Activated CD8-positive, alpha-beta memory T cell treated with anti-CD3 and anti-CD28 coated beads for 36 hours (primary cell): ENCODE results near the gene PER1. TPM values are rescaled to one million over a fixed set of nuclear protein-coding genes. Genes with fewer than 3 reads are reported as not detected.

ENCODE experiments used
- CTCF ChIA-PET: fragments of 350-600 bp; sonication (Branson Sonifier 250); formaldehyde crosslinking; loops from one replicate; lab custom pipeline; 2021; ENCODE audit warnings: antibody characterized with exemption; lab: Charles Lee
- POLR2A ChIA-PET: fragments of 350-600 bp; sonication (Branson Sonifier 250); formaldehyde crosslinking; loops from one replicate; lab custom pipeline; 2021; ENCODE audit warnings: antibody characterized with exemption; lab: Charles Lee
- total RNA-seq, 2 experiments: library from RNA; stranded (reverse); gene quantifications; one replicate each; pipeline ENCODE4 v1.2.3, GENCODE V29; 2021

PER1 gene
- total RNA-seq, 2 experiments from 2014 or later = 43.1 to 45.4 TPM

DNA sequence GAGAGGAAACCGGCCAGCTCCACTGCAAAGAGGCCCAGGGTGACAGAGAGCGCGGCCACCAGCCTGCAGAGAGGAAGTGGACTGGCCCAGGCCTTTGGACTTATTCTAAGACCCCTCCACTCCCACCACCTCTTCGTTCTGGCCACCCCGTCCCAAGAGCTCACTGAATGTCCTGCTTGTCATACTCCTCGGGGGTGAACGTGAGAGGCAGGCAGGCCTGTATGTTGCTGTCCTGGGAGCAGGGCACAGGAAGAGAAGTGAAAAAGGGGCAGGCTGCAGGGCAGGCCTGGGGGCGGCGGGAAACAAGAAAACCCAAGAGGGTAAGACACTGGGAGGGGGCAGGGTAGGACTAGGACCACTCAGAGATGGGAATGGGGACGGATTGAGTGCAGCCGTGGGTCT lies 23.6 kb upstream of the PER1 start:
- ChIA-PET CTCF (interaction anchor here (1.0 kb wide), 1 partner anchor 57 kb away, joined by 3 read pairs; the partner anchor contains the start of gene ALOXE3), POLR2A (interaction anchor here (0.9 kb wide), 1 partner anchor 46 kb away, joined by 3 read pairs; no protein-coding TSS in a partner anchor)

DNA sequence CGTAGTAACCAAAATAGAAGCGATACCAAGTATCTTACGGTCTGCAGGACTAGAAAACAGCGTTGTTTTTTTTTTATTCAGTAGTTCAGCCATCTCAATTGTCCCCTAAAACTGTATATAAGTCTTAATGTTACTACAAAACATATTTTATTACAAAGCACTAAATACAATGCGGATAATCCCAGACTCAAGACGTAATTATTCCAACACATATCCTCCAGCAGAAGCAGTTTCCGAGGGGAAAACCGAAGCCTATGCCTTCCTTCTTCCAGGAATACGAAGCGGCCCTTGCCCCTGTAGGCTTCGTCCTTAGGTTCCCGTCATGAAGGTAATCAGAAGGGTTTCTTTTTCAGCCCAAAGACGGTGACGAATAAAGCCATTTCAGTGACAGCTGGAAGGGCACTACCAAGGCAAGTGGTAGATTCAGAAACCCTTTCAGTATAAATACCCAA lies 21.7 kb upstream of the PER1 start:
- POLR2A ChIA-PET = interaction anchor here (0.8 to 1.3 kb wide), 20 partner anchors 11 to 486 kb away, joined by 3 to 56 read pairs (median 10); partner anchors contain the start of genes BORCS6, CTC1, HES7 and PER1

DNA sequence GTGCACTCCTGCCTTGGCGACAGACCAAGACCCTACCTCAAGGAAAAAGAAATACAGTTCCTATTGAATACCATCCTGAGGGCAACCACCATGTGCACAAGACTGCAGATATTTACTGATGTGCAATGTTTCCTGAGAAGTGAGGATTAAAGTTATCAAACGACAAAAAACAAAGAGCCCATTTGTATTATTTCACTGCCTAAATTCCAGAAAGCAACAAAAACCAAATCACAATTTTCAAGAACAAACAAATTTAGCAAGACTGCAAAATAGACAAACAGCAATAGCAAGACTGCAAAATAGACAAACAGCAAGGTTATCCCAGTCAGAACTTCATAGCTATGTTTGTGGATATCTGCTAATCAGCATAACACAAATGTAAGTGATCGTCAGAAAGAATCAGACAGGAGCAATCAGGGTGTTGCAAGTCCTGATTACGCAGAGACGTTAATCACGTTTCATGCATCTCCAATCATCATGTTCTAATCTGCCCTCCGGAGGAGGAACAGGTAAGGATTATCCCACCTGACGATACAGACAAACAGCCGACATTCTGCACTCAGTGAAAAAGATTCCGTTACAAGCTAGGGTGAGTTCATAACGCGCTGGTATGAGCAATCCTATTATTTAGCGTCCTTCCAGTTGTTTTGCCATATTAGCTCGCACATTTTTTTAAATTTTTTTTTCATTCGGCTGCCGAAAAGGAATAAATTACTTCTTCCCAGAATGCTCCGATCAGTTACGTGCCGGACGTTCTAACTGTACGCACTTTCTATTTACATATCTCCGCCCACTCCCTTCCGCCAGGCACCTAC lies 21.1 kb upstream of the PER1 start:
- CTCF ChIA-PET = interaction anchor here (0.8 to 2.5 kb wide), 7 partner anchors 9 to 122 kb away, joined by 3 to 8 read pairs (median 5); partner anchors contain the start of gene SLC25A35
- POLR2A ChIA-PET = interaction anchor here (0.6 to 1.3 kb wide), 24 partner anchors 11 to 486 kb away, joined by 3 to 56 read pairs (median 9); partner anchors contain the start of genes AURKB, BORCS6, CTC1 and HES7

More for the DNA sequence above, 21.7 kb upstream of the PER1 start:
- CTCF ChIA-PET = interaction anchor here (0.8 to 2.5 kb wide), 7 partner anchors 10 to 122 kb away, joined by 3 to 8 read pairs (median 5); partner anchors contain the start of genes HES7 and SLC25A35

DNA sequence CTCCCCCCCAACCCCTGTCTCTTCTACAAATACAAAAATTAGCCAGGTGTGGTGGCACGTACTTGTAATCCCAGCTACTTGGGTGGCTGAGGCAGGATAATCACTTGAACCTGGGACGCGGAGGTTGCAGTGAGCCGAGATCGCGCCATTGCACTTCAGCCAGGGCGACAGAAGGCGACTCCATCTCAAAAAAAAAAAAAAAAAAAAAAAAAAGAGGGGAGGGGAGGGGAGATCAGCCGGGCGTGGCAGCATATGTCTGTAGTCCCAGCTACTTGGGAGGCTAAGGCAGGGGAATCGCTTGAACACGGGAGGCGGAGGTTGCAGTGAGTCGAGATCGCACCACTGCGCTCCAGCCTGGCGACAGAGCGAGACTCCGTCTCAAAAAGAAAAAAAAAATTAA lies 18.0 kb upstream of the PER1 start:
- POLR2A ChIA-PET = interaction anchor here (0.6 kb wide), 1 partner anchor 38 kb away, joined by 3 read pairs; no protein-coding TSS in a partner anchor
- CTCF ChIA-PET = interaction anchor here (1.1 kb wide), 1 partner anchor 10 kb away, joined by 3 read pairs; no protein-coding TSS in a partner anchor

DNA sequence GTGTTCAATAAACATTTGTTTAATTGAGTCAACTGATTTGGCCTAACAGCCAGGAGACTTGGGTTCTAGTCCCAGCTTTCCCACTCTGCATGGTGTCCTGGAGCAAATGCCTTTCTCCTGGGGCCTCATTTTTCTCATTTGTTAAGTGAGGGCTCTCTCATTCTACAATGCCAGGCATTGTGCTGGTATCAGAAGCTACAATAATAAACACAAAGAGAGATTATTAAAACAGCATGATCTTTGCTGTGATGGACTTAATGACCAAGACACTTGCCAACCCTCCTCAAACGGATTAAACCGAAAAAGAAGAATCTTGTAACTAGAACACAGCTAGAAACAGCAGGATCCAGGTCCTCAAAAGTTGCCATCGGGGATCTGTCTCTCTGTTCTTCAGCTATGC lies 15.3 kb upstream of the PER1 start:
- CTCF ChIA-PET = interaction anchor here (1.5 kb wide), 1 partner anchor 81 kb away, joined by 4 read pairs; the partner anchor contains the start of gene CTC1
- POLR2A ChIA-PET = interaction anchor here (0.9 kb wide), 1 partner anchor 9 kb away, joined by 3 read pairs; the partner anchor contains the start of gene TMEM107

DNA sequence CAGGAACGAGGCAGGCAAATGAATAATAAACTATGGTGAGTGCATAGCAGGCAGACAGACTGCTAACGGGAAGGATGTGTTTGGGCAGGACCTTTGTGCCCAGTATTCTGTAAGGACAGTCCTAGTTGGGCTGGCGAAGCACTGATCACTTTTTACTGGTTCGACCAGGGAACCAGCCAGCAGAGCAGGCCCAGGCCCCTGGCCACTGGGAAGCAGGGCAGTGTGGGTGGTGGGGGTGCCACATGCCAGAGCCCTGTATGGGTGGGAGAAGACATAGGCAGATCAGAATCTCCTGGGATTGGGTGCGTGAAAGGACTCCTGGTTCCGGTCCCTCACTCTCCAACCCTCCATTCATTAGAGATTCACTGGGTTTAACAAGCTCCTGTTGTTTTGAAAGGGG lies 14.5 kb upstream of the PER1 start:
- POLR2A ChIA-PET = no interaction called here
- CTCF ChIA-PET = interaction anchor here (1.5 kb wide), 1 partner anchor 81 kb away, joined by 4 read pairs; the partner anchor contains the start of gene CTC1

DNA sequence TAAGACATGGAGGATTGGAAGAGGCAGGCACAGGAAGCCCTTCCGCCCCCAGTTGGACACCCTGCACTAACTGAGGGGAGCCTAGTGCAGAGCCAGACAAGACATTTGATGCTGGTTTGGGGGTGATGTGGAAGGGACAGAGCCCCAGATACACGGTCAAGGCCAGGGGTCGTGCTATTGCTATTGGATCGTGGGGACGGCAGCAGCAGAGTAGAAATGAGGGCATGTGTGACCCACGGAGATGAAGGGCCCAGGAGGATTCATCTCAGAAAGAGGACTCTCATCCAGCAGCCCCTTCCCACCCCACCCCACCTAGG lies 12.6 kb upstream of the PER1 start:
- ChIA-PET POLR2A (interaction anchor here (0.9 to 5.0 kb wide), 5 partner anchors 9 to 131 kb away, joined by 3 to 56 read pairs (median 4); partner anchors contain the start of genes PER1 and SLC25A35), CTCF (interaction anchor here (1.3 to 1.6 kb wide), 4 partner anchors 8 to 39 kb away, joined by 3 to 8 read pairs (median 4); no protein-coding TSS in a partner anchor)

DNA sequence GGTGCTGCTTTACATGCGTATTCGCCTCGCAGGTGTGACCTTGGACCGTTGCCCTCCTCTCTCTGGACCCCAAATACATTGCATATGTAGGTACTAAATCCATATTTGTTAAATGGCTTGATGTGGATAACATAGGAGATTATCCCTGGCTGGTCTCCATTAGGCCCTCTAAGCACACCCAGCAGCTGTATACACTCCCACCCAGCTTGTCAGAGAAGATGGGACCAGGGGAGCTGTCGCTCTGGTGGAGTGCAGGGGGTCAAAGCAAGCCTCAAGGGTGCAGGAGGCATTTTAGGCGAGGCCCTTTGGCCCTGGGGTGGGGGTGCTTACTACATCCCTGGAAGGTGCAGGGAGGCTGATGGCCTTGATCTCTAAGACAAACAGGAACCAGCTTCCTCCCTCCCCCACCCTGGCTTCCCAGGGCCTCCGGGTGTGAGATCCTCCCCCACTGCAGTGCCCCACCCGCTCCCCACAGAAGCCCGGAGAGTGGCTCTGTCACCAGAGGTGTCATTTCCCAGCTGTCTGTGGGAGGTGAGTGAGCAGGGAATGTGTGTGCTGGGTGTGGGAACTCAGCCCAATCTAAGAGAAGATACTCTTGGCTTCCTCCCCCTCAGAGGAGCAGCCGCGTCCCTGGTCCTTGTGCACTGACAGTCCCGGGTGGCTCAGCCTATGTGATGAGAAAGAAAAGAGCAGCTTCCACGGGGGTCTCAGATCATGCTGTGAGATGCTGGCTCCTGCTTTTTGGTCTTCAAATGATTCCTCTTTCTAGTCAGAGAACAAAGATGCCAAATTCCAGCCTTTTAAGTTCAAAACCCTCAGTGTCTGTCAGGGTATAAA lies 12.0 kb upstream of the PER1 start:
- ChIA-PET CTCF (interaction anchor here (0.8 to 1.6 kb wide), 8 partner anchors 9 to 46 kb away, joined by 3 to 8 read pairs (median 3); partner anchors contain the start of gene AURKB), POLR2A (interaction anchor here (0.5 to 5.0 kb wide), 8 partner anchors 8 to 131 kb away, joined by 3 to 56 read pairs (median 4); partner anchors contain the start of genes PER1, SLC25A35 and TMEM107)

DNA sequence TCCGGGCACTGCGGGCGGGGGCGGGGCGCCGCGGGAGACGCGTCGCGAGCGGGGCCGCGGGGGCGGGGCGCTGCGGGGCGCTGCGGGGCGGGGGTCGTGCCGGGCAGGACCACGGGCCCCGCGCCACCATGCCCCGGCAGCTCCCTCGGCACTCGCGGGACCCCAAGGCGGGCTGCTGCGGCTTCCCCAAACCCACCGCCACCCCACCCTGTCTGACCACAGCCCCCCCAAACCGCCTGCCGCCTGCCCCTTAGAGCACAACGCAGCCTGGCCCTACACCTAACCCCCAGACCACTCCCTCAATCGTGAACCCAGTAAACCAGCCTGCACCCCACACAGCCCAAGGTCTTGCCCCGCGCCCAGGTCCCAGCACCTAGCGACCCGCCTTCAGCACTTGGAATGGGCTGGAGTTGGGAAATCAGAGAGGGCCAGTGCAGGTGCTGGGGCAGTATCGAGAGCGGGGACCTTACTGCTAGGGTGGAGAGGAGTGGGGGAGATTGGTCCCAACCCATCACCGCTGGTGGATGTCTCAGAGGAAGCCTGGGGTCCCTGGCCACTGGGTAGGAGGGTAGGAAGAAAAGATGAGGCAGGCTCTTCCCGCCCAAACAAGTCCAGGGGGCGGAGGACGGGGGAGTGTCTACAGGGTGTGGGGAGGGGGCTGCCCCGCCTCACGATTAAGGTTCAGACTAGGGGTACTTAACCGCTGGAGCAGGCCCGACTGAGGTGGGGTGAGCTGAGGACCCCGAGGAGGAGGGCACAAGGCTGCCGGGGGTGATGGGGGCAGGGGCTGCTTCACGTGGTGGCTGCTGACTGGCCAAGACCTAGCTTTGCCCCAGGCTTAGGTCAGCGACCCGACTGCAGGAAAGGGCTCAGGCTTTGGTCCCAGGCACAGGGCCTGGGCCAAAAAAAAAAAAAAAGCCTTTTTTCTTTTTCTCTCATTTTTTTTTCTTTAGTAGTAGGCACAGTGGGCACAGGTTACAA lies 11.1 kb upstream of the PER1 start:
- ChIA-PET CTCF (interaction anchor here (0.8 to 1.8 kb wide), 9 partner anchors 8 to 47 kb away, joined by 3 to 8 read pairs (median 3); partner anchors contain the start of gene AURKB), POLR2A (interaction anchor here (0.9 to 5.0 kb wide), 6 partner anchors 10 to 132 kb away, joined by 3 to 56 read pairs (median 7); partner anchors contain the start of genes PER1, SLC25A35 and TMEM107)

DNA sequence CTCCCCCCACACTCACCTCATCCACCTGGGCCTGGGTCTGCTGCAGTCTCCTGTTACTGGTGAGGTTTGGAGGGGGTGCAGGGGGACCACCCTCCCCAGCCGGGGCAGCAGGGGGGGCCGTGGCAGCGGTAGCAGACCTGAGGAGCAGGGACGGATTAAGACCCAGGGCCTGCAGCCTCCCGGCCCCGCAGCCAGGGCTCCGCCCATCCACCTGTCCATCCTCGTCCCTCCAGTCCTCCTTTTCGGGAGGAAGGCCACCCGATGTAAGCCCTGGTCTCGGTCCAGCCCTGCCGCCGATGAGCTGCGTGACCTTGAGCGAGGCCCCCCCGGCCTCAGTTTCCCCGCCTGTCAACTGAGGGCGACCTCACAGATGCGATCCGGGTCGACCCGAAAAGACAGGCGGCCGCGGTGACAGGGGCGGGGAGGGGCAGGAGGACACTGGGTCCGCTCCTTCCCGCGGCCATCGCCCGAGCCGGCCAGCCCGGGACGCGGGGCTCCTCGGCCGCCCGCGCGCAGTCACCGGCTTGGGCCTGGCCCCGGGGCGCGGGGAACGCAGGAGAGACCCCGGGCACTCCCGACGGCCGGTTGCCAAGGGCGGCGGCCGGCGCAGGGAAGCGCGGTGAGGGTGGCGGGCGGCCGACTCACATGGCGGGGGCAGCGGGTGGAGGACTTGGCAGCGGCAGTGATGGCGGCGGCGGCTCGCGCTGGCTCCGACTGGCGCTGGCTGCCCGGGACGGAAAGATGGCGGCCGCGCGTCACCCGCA lies 10.2 kb upstream of the PER1 start, which contains the start of gene VAMP2:
Gene VAMP2 (minus strand): TSS at position 716 of the 764 bp plus-strand sequence. CDS start 69 bp downstream, at position 647.
- ChIA-PET CTCF (interaction anchor here (1.8 to 4.9 kb wide), 2 partner anchors 24 to 43 kb away, joined by 4 to 28 read pairs; no protein-coding TSS in a partner anchor), POLR2A (interaction anchor here (5.0 kb wide), 1 partner anchor 11 kb away, joined by 56 read pairs; no protein-coding TSS in a partner anchor)

DNA sequence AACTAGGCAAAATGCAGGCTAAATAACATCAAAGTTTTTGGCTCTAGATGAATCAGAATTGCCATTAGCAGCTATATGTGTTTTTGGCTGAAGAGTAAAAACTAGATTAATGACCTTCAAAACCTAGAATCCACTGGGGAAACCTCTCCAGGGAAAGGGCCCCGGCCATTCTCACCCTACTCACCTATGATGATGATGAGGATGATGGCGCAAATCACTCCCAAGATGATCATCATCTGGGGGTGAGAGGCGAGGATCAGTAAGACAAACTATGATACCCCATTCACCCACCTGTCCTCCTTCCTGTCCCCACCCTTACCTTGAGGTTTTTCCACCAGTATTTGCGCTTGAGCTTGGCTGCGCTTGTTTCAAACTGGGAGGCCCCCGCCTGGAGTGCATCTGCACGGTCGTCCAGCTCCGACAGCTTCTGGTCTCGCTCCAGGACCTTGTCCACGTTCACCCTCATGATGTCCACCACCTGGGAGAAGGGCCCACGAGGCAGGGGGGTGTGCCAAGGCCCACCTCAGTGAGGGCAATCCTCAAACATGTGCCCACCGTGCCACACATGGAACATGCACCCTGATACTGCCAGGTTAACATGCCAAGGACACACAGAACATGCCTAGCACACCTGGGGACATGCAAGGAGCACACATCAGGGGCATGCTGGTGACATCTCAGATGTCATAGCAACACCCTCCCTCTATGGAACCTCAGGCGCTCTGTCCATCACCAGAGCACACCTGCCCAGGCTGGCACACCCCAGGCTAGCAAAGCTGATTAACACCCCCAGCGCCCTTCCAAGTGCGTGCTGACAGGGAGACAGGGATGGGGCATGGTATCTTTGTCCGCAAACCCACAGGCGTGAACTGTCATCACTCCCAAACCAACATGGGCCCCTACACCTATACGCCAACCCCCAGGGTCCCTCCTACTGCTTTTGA lies 9.4 kb upstream of the PER1 start:
- POLR2A ChIA-PET = interaction anchor here (5.0 kb wide), 1 partner anchor 12 kb away, joined by 56 read pairs; no protein-coding TSS in a partner anchor

DNA sequence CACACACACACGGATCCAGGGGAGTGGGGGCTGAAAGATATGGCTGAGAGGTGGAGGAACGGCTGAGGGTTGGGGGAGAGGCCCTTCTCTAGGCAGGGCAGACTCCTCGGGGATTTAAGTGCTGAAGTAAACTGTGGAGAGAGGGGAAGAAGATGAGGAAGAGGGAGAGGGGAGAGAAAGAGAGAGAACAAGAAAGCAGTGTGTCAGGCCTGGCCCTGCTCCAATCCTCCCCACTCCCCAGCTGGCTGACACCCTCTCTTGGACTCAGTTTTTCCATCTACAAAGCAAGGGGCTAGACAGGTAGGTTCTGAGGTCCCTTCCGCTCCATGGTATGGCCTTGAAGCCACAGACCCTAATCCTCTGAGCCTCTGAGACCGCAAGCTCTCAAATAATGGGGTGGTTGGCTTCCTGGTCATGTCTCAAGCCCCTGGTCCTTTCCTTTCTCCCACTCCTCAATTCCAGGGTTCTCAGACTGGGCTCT lies 8.6 kb upstream of the PER1 start:
- ChIA-PET CTCF (interaction anchor here (0.6 to 4.9 kb wide), 6 partner anchors 9 to 88 kb away, joined by 3 to 28 read pairs (median 4); partner anchors contain the start of gene PFAS), POLR2A (interaction anchor here (5.0 kb wide), 1 partner anchor 13 kb away, joined by 56 read pairs; no protein-coding TSS in a partner anchor)

More for the DNA sequence above, 9.4 kb upstream of the PER1 start:
- CTCF ChIA-PET = interaction anchor here (0.6 to 4.9 kb wide), 5 partner anchors 12 to 87 kb away, joined by 3 to 28 read pairs (median 4); partner anchors contain the start of gene PFAS

DNA sequence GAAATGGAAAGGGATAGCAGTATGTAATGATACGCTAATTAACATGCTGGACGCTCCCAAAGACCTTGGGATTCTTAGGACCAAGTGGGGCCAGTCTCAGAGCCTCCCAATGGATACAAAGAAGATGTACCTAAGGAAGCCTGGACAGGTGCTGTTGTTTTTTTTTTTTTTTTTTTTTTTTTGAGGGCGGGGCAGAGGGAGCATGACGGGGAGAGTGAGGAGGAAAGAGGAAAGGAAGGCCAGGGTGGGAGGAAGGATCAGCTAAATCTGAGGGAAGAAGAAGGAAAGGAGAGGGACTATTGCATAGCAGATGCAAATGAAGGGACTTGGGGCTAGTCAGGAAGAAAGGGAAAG lies 8.0 kb upstream of the PER1 start:
- POLR2A ChIA-PET = interaction anchor here (5.0 kb wide), 1 partner anchor 13 kb away, joined by 56 read pairs; no protein-coding TSS in a partner anchor

More for the DNA sequence above, 8.0 kb upstream of the PER1 start:
- CTCF ChIA-PET = interaction anchor here (1.0 to 4.9 kb wide), 5 partner anchors 10 to 41 kb away, joined by 3 to 28 read pairs (median 4); no protein-coding TSS in a partner anchor
